ENCODE measurements around the gene CLDN18. TPM values are rescaled to one million over a fixed set of nuclear protein-coding genes. Genes with fewer than 3 reads are reported as not detected.

CLDN18 gene
- total and polyA plus RNA-seq, 2 of the 8 experiments (the other 6 are each of a cell fraction or from before 2014, with no cell fraction given), result not detected

DNA sequence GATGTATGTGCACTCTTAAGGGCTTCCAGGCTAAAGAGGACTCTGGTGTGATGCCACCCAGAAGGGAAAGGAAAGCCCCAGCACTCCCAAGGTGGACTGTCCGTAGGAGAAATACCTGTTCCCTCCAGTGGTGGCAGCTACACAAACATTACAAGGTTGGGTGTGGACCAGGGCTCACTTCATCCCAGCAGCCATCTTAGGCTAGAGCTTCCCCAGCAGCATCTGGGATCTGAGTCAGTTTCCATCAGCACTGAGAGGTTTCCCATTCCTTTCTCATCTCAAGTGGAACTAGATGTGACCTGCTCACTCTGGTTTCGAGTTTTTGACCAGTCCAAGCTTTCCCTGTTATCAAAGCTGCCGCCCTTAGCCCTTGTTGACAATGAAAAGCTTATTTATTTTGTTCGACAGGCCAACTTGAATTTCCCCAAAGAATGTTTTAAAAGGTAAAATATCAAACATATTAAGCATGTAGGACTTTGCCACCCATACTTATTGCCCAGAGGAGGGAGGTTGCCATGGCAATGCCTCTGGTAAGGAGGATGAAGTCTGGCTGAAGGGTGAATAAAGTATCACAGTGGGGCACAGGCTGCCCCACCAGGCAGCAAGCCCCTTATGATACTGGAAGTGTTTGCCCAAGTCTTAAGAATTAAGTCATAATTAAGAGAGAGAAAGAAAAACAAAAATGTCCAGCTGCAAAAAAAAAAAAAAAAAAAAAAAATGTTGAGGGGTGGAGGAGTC is 28.9 kb downstream of the CLDN18 start (continued):
- TF ChIP-seq CHD7 (IDR thresholded peaks at IDR 0.05; ENCODE audit: insufficient replicate concordance, low read length), result no peak
- TF ChIP-seq JUND (IDR thresholded peaks at IDR 0.05; ENCODE audit: low read length), result no peak
- TF ChIP-seq, protein P1, sequence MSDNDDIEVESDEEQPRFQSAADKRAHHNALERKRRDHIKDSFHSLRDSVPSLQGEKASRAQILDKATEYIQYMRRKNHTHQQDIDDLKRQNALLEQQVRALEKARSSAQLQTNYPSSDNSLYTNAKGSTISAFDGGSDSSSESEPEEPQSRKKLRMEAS (IDR thresholded peaks at IDR 0.05), result no peak
- TF ChIP-seq E2F6 (IDR thresholded peaks at IDR 0.05), result no peak
- no peak for TF ChIP-seq PHF8 (conservative IDR thresholded peaks at IDR 0.05; ENCODE audit: low read depth, low read length)
- no peak for TF ChIP-seq KDM4A (IDR thresholded peaks at IDR 0.05; ENCODE audit: low read depth, low read length, severe bottlenecking)
- TF ChIP-seq SP2 (IDR thresholded peaks at IDR 0.05; ENCODE audit: low read length), result no peak
- TF ChIP-seq FOSL1 (IDR thresholded peaks at IDR 0.05; ENCODE audit: insufficient read depth, low read depth, low read length), result no peak
